ENCODE results near the gene COX6A1.

COX6A1 gene

DNA sequence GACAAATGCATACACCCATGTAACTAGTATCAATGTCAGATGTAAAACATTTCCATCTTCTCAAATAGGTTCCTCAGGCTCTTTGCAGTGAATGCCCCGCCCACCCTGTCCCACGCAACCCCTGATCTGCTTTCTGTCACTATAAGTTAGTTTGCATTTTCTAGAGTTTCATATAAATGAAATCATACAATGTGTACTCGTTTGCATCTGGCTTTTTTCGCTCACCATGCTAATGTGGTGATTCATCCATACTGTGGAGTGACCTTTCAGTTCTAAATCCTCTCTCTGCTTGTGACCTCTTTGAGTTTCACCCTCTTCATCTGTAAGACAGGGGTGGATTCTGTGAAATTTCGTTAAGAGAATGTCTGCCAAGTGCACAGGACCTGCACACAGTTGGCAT is 38.4 kb upstream of the COX6A1 start:
- TF ChIP-seq CTCF (IDR thresholded peaks at IDR 0.05; ENCODE audit: control extremely low read depth, extremely low read depth, low read depth, missing control alignments) = no peak
- DNase-seq (ENCODE audit: extremely low spot score) = peak; percentile 35
- CTCF ChIA-PET = interaction anchor here (1.3 kb wide), 1 partner anchor 30 kb away, joined by 3 read pairs; no protein-coding TSS in a partner anchor
- POLR2A ChIA-PET = no interaction called here

DNA sequence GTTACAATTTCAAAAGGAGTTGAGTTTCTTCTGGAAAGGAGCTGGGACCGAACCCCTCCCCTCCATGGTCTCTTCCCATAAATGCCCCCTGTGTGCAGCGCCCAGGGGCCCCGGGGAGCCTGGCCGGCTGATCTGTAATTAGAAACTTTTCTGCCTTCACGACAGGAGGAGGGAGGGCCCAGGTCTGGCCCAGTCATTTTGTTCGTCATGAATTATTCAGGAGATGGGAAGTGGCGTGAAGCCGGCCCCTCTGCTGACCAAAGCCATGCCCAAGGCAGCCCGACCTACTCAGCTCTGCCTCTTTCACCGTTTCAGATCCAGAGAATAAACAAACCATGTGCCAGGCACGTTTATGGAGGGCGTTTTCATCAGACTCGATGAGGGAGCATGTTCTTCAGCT is 35.7 kb upstream of the COX6A1 start:
- no peak for DNase-seq (ENCODE audit: extremely low spot score)
- CTCF ChIA-PET = interaction anchor here (1.3 to 1.8 kb wide), 2 partner anchors 19 to 31 kb away, joined by 4 read pairs; no protein-coding TSS in a partner anchor
- no peak for TF ChIP-seq CTCF (IDR thresholded peaks at IDR 0.05; ENCODE audit: control extremely low read depth, extremely low read depth, low read depth, missing control alignments)
- POLR2A ChIA-PET = no interaction called here

GRCh38 chr12:120403869-120404268 is 34.0 kb upstream of the COX6A1 start:
- POLR2A ChIA-PET = no interaction called here
- DNase-seq (ENCODE audit: extremely low spot score) = no peak
- CTCF ChIA-PET = interaction anchor here (1.1 to 1.8 kb wide), 2 partner anchors 16 to 32 kb away, joined by 3 to 4 read pairs; no protein-coding TSS in a partner anchor
- TF ChIP-seq CTCF (IDR thresholded peaks at IDR 0.05; ENCODE audit: control extremely low read depth, extremely low read depth, low read depth, missing control alignments) = no peak

GRCh38 chr12:120404271-120404670 is 33.6 kb upstream of the COX6A1 start:
- CTCF ChIA-PET = interaction anchor here (1.1 to 1.8 kb wide), 2 partner anchors 16 to 33 kb away, joined by 3 to 4 read pairs; no protein-coding TSS in a partner anchor
- POLR2A ChIA-PET = no interaction called here
- DNase-seq (ENCODE audit: extremely low spot score) = no peak
- no peak for TF ChIP-seq CTCF (IDR thresholded peaks at IDR 0.05; ENCODE audit: control extremely low read depth, extremely low read depth, low read depth, missing control alignments)

- POLR2A ChIA-PET = no interaction called here
- no peak for TF ChIP-seq CTCF (IDR thresholded peaks at IDR 0.05; ENCODE audit: control extremely low read depth, extremely low read depth, low read depth, missing control alignments)
- CTCF ChIA-PET = no interaction called here
- no peak for DNase-seq (ENCODE audit: extremely low spot score)
Observed at GRCh38 chr12:120406069-120406468, 31.8 kb upstream of the COX6A1 start.

GRCh38 chr12:120406553-120406952 is 31.4 kb upstream of the COX6A1 start:
- CTCF ChIA-PET = no interaction called here
- no peak for DNase-seq (ENCODE audit: extremely low spot score)
- TF ChIP-seq CTCF (IDR thresholded peaks at IDR 0.05; ENCODE audit: control extremely low read depth, extremely low read depth, low read depth, missing control alignments) = no peak
- POLR2A ChIA-PET = no interaction called here

DNA sequence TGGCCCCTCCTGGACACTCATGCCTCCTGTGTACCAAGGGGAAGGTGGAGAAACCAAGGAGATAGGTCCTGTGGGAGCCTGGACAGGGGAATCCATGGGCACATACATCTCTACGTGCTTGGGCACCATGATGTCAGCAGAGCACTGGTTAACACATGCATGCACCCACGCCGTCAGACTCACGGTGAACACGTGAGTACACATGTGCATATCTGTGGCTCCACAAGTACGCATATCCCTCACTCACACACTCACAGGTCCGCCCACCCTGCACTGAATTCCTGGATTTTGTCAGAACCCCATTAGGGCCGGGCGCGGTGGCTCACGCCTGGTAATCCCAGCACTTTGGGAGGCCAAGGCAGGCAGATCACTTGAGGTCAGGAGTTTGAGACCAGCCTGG is 29.1 kb upstream of the COX6A1 start:
- POLR2A ChIA-PET = no interaction called here
- DNase-seq (ENCODE audit: extremely low spot score) = no peak
- TF ChIP-seq CTCF (IDR thresholded peaks at IDR 0.05; ENCODE audit: control extremely low read depth, extremely low read depth, low read depth, missing control alignments) = no peak
- CTCF ChIA-PET = interaction anchor here (0.9 kb wide), 1 partner anchor 14 kb away, joined by 3 read pairs; no protein-coding TSS in a partner anchor

All from GM10248 (cell line).